Retina (tissue), 1 donor: ENCODE measurements around the gene LATS2.
"Not testable (repeated sequence)": the region's sequence is repeated elsewhere in the genome, so short reads cannot be mapped to it uniquely, and the experiment has no call there.

Source experiments
- DNase-seq: peaks from one replicate; pipeline ENCODE4 v3.0.0-alpha.2; 2016

LATS2 gene

GRCh38 chr13:20989656-20990321, 71.6 kb downstream of the LATS2 start:
- no peak for DNase-seq

- no peak for DNase-seq
These were observed 72.3 kb downstream of the LATS2 start for GRCh38 chr13:20988909-20989655.

GRCh38 chr13:20988033-20988908, 73.1 kb downstream of the LATS2 start:
- no peak for DNase-seq

GRCh38 chr13:20987599-20987998, 73.8 kb downstream of the LATS2 start:
- DNase-seq: no peak

GRCh38 chr13:20984879-20985278, 76.5 kb downstream of the LATS2 start:
- no peak for DNase-seq

GRCh38 chr13:20983386-20983785, 78.0 kb downstream of the LATS2 start:
- no peak for DNase-seq

- DNase-seq: no peak
These were observed 79.9 kb downstream of the LATS2 start for GRCh38 chr13:20981370-20982095.

- no peak for DNase-seq
These were observed 80.5 kb downstream of the LATS2 start for GRCh38 chr13:20980899-20981298.

GRCh38 chr13:20980430-20980829, 81.0 kb downstream of the LATS2 start:
- no peak for DNase-seq

- no peak for DNase-seq
These were observed 84.0 kb downstream of the LATS2 start for GRCh38 chr13:20977394-20977793.

GRCh38 chr13:20974981-20975585, 86.3 kb downstream of the LATS2 start:
- no peak for DNase-seq

- DNase-seq: no peak
These were observed 87.4 kb downstream of the LATS2 start for GRCh38 chr13:20973886-20974425.

GRCh38 chr13:20972731-20973130, 88.7 kb downstream of the LATS2 start:
- DNase-seq: no peak

- DNase-seq: no peak
These were observed 92.2 kb downstream of the LATS2 start for GRCh38 chr13:20969182-20969581.

GRCh38 chr13:20968745-20969144, 92.6 kb downstream of the LATS2 start:
- no peak for DNase-seq

GRCh38 chr13:20967340-20967739, 94.0 kb downstream of the LATS2 start:
- DNase-seq: no peak

- DNase-seq: no peak
These were observed 96.5 kb downstream of the LATS2 start for GRCh38 chr13:20964904-20965303.

GRCh38 chr13:20961663-20962062, 99.7 kb downstream of the LATS2 start:
- DNase-seq: not testable (repeated sequence)

GRCh38 chr13:20960663-20961309, 100.6 kb downstream of the LATS2 start:
- DNase-seq: no peak

GRCh38 chr13:20957049-20957620, 104.3 kb downstream of the LATS2 start:
- DNase-seq: not testable (repeated sequence)

GRCh38 chr13:20955496-20955895, 105.9 kb downstream of the LATS2 start:
- no peak for DNase-seq
